Measurements from ENCODE around the gene POU2F1. TPM values are rescaled to one million over a fixed set of nuclear protein-coding genes. Genes with fewer than 3 reads are reported as not detected.

Gene POU2F1
- total RNA-seq, 2 donors from 2014 or later, result 6.2 to 13.5 TPM

DNA sequence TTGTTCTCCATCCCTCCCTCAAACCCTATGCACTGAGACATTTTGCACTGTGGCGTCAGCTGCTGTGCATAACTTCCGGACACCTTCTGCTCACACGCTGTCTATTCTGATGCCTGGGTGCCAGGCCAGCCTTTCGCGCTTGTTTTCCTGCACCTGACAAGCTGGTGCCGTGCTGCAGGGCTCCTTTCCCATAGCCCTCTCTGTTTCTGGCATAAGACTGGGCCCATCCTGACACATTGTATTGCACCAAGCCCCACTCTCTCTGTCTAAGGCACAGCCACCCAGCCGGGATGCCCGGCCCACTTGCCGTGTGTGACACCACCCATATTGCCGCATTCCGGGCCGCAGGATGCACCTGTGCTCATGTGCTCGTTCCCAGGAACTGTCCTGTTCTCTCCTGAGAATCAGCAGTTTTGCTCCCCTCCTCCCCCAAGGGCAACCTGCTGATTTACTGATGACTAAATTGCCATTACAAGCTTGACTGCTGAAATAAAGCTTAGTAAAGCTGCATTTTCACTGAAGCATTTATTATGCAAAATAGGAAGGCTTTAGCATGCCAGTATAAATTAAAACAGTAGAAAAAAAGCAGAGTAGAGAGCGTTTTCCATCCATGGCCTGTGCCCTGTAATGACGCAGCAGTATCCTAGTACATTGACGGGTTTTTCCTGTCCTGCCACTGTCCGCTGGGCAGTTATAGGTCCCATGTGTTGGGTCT is 209.6 kb downstream of the POU2F1 start:
- WGBS, 2 donors, result 84 to 87% methylated on average over 17 of the region's 17 CpGs
- TF ChIP-seq, protein P1, sequence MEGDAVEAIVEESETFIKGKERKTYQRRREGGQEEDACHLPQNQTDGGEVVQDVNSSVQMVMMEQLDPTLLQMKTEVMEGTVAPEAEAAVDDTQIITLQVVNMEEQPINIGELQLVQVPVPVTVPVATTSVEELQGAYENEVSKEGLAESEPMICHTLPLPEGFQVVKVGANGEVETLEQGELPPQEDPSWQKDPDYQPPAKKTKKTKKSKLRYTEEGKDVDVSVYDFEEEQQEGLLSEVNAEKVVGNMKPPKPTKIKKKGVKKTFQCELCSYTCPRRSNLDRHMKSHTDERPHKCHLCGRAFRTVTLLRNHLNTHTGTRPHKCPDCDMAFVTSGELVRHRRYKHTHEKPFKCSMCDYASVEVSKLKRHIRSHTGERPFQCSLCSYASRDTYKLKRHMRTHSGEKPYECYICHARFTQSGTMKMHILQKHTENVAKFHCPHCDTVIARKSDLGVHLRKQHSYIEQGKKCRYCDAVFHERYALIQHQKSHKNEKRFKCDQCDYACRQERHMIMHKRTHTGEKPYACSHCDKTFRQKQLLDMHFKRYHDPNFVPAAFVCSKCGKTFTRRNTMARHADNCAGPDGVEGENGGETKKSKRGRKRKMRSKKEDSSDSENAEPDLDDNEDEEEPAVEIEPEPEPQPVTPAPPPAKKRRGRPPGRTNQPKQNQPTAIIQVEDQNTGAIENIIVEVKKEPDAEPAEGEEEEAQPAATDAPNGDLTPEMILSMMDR (IDR thresholded peaks at IDR 0.05), result no peak
- TF ChIP-seq POLR2A (IDR thresholded peaks at IDR 0.05), result no peak
- ATAC-seq (no peak), DNase-seq (no peak)
- no peak overlapping the region for H3K27ac ChIP-seq
- no peaks in the 10 kb centered on the region for H3K9me3 ChIP-seq
- no peaks in the 10 kb centered on the region for H3K36me3 ChIP-seq (replicated peaks in 1 of 2; ENCODE audit: insufficient read depth in 1 of 2, low read depth in 2 of 2)
- intact Hi-C loops (cut with DNase I), result no loop called here
- H3K27me3 ChIP-seq, result no peaks in the 10 kb centered on the region
- H3K4me1 ChIP-seq, result no peaks in the 10 kb centered on the region
- no peak overlapping the region for H3K4me3 ChIP-seq

DNA sequence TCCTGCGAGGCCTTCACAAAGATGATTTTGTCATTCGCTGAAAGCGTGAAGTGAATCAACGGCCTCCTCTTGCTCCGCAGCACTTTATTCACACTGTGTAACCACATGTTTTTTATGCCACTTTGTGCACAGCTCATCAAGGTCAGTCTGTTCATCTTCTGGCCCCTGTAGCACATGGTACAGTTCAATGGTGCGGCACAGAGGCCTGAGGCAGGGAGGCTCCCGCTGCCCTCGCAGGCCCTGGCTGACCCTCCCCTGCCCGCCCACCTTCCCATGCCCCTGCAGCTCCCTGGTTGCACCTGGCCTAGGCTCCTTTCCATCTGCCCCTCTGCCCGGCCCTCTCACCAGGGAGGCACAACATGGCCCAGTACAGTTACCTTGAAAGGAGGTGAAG is 210.2 kb downstream of the POU2F1 start:
- Histone ChIP-seq H3K9me3 (no peaks in the 10 kb centered on the region), H3K4me1 (no peaks in the 10 kb centered on the region), H3K36me3 (replicated peaks in 1 of 2; ENCODE audit: insufficient read depth in 1 of 2, low read depth in 2 of 2) (no peaks in the 10 kb centered on the region), H3K27me3 (no peaks in the 10 kb centered on the region), H3K4me3 (no peak overlapping the region), H3K27ac (no peak overlapping the region)
- 89 to 90% methylated on average over 8 to 10 of the region's 10 CpGs for WGBS, 2 donors
- no peak for TF ChIP-seq POLR2A (IDR thresholded peaks at IDR 0.05)
- TF ChIP-seq, protein P1 (IDR thresholded peaks at IDR 0.05), result no peak
- DNase-seq, result no peak
- no peak for ATAC-seq
- intact Hi-C loops (cut with DNase I), result no loop called here

DNA sequence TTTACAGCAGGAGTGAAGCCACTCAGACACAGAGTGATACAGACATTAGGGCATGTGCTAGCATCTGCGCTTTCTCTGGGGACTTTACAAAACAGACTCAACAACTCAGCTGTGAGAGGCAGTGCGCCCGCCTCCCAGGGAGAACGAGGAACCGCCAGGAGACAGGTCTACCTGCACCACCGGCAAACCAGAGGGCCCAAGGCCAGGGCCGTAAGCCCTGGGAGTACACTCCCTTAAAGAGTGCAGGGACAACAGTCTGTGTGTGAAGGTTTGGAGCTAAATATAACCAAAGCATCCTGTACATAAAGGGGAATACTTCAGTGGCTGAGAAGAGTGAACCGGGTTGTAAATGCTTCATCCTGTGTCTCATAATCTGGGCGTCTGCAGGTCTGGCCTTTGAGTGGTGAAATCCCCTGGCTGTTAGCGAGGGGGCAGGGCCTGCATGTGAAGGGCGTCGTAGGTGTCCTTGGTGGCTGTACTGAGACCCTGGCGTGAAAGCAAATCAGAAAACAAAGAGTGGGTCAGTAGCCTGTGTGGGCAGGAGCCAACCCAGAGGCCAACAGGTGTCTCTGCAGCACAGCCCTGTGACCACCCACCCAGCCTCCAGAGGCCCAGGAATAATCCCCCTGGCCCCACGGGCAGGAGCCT is 210.7 kb downstream of the POU2F1 start:
- intact Hi-C loops (cut with DNase I), result no loop called here
- WGBS, 2 donors, result 73 to 86% methylated on average over 11 to 13 of the region's 14 CpGs
- Histone ChIP-seq H3K4me1 (no peaks in the 10 kb centered on the region), H3K27me3 (no peaks in the 10 kb centered on the region), H3K36me3 (replicated peaks in 1 of 2; ENCODE audit: insufficient read depth in 1 of 2, low read depth in 2 of 2) (no peaks in the 10 kb centered on the region), H3K4me3 (no peak overlapping the region), H3K27ac (no peak overlapping the region), H3K9me3 (no peaks in the 10 kb centered on the region)
- no peak for ATAC-seq
- DNase-seq, result no peak
- TF ChIP-seq POLR2A (IDR thresholded peaks at IDR 0.05), result no peak
- TF ChIP-seq, protein P1 (IDR thresholded peaks at IDR 0.05), result no peak

DNA sequence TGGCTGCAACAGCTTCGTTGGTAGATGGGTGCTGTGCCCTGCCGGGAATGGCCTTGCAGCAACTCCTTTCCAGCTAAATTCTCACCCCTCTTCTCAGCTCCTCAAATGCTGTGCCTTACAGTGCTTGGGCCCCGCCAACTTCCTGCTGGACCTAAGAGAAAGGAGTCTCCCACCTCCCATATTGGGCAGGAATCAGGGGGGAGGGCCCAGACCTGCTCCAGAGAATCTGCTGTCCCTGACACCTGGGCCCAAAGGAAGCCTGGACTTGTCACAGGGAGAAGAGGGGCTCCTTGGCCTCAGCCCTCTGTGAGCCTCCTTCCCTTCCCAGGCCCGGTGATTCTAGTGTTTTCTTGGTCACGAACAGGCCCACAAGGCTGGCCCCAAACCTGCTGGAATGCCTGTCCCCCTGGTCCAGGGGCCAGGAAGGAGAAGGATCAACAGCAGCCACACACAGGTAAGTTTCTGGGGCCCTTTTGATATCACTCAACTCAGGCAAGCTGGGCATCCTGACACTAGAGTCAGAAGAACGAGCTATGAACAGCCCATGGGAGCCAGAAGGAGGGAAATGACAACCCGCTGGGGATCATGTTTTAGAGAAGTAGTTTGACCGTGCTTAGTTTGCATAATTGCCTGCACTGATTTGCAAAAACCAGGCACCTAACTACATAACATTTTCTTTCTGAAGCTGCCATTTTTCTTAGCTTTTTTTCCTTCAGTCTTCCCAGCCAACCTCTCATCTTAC is 211.4 kb downstream of the POU2F1 start:
- no peak overlapping the region for H3K27ac ChIP-seq
- intact Hi-C loops (cut with DNase I), result no loop called here
- H3K27me3 ChIP-seq, result no peaks in the 10 kb centered on the region
- no peak for TF ChIP-seq POLR2A (IDR thresholded peaks at IDR 0.05)
- TF ChIP-seq, protein P1 (IDR thresholded peaks at IDR 0.05), result no peak
- no peaks in the 10 kb centered on the region for H3K4me1 ChIP-seq
- H3K4me3 ChIP-seq, result no peak overlapping the region
- no peak for ATAC-seq
- WGBS, 2 donors, result 78 to 94% methylated on average over 3 to 8 of the region's 8 CpGs
- no peaks in the 10 kb centered on the region for H3K9me3 ChIP-seq
- H3K36me3 ChIP-seq (replicated peaks in 1 of 2; ENCODE audit: insufficient read depth in 1 of 2, low read depth in 2 of 2), result no peaks in the 10 kb centered on the region
- no peak for DNase-seq

All from body of pancreas (tissue), 4 donors.